Stimulated activated CD8-positive, alpha-beta memory T cell treated with anti-CD3 and anti-CD28 coated beads, Interleukin-4, amount 100 ng/mL, for 48 hours (primary cell): Measurements from ENCODE around the gene RRP12.
"Not testable (repeated sequence)": the region's sequence is repeated elsewhere in the genome, so short reads cannot be mapped to it uniquely, and the experiment has no call there.

Experiments used
- DNase-seq: peaks from one replicate; pipeline ENCODE4 v3.0.0-alpha.2; 2020

The RRP12 gene

DNA sequence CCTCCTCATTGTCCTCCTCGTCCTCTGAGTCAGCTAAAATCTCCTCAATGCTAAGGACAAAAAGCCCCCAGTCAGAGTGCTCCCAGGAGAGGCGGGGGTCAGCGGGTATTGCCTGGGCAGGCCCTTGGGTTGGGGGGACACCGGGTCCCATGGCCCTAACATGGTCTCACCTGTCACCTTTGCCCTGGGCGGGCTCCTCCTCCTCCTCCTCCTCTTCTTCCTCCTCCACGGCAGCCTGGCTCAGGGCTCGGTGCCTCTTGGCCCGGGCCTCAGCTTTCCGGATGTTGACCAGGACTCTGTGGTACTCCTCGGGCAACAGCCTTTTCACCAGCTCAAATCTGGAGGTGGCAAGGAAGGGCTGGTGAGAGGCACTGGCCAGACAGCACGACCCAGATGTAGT is 34.6 kb downstream of the RRP12 start:
- DNase-seq: no peak

DNA sequence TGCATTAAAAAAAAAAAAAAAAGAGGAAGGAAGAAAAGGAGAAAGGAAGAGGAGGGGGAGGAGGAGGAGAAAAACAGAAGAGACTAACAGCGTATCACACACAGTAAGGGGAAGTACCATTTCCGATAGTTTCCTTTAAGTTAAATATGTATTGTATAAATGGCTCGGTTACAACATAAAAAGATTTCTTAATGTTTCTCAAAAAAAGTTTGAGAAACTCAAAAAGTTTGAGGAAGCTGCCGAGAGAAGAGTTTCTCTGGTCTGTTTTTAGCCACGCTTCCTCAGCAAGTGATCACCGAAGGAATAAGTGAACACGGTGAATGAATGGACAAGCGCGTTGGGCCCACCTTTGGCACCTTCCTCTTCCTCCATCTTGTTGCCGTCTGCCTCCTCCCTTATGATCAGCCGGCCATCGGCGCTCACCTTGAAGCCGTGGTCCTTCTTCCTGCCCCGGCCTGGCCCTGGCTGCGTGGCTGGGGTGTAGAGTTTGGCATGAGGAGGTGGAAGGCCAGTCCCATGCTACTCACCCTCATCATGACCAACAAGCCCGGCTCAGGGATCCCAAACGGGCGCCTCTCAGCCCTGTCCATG is 35.3 kb downstream of the RRP12 start:
- no peak for DNase-seq

DNA sequence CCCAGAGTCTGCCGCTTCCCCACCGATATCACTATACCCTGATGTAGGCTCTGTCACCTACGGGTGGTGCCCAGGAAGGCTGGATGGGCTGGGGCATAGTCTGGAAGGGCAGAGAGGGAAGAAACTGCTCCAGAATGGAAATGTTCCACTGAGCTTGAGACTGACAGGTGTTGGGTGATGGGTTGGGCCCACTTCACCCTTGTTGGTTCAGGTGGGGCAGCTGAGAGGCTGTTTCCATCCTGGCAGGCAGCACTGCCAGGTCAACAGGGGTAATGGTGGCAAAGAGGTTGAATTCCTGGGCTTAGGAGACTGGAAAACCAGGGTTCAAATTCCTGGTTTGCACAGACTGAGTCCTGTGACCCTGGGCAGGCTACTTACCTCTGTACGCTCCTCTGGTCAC is 38.1 kb downstream of the RRP12 start:
- no peak for DNase-seq

DNA sequence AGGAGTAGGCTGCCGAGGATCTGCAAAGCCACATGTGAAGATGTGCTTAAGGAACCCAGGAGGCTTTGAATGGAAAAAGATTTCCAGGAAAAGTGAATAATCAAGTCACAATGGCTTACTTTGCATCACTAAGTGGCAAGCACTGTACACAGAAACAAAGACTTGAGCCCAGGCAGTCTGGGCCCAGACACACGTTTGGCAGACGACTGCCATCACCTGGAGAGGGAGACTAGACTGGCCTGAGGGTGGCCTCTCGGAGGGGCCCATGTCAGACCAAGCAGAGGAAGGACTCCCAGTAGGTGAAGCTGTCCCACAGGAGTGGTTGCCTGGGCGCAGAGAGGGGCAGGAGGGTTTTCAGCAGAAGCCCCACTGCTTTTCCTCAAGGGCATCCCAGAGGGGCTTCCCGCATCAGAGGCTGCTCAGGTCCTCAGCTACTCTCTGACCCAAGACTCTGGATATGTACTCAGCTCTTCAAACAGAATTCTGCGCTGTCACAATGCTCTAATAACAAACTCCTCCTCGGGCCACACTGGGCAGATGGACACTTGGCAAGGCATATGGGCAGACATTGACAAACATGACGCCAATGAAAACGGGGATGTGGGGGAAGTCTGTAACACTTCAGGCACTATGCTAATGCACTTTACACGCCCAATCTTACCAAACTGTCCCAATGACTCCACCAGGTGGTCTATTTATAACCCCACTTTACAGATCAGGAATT is 38.7 kb downstream of the RRP12 start:
- DNase-seq: no peak

DNA sequence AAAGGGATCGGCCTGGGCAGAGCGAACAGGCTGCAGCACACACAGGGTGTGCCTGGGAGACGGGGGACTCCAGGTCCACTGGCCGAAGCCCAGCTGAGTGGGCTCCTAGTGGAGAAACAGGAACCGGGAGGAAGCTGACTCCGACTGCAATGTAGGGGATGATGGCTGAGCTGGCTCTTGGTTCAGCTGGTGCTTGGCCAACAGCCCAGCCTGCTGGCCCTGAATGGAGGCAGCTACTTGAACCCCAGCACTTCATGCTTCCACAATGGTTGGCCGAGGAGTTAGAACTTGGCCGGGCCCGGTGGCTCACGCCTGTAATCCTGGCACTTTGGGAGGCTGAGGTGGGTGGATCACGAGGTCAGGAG is 39.6 kb downstream of the RRP12 start:
- no peak for DNase-seq

DNA sequence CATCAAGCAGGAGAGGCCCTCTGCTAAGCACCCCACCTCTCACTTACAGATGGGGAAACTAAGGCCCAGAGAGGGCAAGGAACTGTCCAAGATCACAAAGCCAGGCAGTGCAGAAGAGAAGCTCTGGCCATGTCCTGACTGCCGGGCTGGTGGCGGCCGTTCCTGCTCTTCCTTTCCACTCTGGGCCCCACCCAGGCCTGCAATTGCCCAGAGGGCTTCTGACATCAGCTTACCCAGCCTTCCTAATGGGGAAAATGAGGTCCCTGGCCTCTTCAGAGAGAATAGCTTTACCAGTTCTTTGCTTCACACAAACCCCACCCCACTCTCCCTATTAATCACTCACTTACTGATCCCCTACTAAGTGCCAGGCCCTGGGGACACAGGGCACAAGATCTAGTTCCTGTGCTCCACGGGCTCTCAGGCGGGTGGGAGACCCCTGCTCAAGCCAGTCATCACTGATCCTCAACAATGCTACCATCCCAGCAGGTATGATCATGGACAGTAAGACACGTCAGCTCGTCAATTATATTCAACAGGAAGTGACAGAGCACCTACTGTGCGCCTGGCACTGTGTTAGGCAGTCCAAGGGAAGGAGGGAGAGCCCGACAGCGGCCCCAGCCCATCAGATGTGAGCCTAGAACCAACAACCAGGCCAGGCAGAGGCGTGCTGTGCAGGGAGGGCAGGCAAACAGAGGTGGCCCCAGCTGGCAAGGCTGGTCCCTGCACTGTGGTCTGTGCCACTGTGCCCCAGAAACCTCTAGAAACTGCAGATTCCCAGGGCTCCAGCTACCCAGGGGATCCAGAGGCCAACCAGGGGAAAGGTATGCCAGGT is 40.2 kb downstream of the RRP12 start:
- no peak for DNase-seq

DNA sequence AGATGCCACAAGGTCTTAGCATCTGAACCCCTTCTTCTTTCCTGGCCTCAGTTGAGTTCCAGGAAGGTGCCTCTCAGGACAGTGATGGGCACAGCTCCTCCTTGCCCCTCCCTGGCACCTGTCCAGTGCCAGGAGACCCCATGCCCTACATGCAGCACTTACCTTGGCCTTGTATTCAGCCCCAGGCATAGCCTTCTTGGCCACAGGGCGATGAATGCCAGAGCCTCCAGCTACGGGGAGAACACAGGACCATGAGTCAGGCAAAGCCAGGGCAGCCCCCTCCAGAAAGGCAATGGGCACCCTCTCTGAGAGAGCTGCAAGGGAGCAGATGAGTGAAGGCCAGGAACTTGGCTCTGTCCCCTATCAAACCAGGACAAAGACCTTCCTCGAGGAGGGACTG is 42.4 kb downstream of the RRP12 start:
- no peak for DNase-seq

DNA sequence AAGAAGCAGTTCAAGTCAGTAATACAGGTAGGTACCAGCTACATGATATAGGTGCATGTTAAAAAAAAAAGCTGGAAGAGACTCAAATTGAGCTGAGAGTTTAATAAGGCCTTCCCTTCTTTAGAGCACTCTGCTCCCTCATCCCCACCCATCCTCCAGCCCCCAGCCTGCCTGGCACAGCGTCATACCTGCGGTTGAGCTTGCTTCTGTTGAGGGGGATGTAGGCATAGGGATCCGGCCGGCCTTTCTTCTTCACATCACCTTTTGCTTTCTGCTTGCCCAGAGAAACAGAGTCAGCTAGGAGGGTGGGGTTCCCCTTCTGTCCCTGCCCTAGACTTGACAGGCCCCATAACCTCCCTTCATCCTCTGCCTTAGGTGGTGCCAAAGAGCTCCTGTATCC is 42.8 kb downstream of the RRP12 start:
- DNase-seq: no peak

DNA sequence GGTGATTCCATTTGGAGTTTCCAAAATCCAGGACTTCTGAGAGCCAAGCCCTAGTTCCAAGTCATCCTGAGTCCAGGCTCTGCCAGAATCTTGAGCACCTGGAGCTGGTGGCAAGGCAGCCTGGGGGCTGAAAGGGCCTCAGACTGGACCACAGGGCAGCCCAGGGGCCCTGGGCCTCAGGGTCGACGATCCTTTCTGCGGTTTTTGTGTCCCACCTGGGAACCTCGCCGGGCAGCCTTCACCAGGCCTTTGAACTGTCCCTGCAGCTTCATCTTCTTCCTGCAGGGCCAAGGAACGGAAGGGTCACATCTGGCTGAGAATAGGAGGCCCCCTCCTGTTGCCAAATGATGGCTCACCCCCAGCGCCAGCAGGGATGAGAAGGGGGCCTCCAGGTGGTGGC is 44.2 kb downstream of the RRP12 start:
- DNase-seq: no peak

DNA sequence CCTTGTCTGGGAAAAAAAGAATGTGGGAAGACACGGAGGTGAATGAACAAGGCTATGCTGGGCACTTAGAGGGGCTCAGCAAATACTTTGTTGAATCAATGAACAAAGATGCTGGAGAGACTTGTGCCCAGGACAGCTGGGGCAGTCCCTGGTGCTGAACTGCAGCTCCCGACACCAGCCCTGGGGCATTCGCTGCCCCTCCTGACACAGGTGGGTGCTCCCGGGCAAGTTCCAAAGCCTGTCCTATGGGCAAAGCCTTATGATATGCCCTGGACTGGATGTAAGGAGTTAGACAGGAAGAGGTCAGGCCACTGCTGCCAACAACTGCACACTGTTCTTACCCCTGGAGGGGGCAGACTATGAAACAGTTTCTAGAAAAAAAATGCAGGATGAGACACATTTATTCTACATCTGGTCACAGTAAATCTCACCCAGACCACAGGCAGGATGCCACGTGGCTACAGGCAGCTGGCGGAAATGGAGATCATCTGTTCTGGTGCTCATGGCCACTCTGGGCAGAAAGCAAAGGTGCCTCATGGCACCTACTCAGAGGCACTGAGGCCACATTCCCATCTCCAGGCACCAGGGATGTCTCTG is 44.7 kb downstream of the RRP12 start:
- peak; percentile 29 for DNase-seq

DNA sequence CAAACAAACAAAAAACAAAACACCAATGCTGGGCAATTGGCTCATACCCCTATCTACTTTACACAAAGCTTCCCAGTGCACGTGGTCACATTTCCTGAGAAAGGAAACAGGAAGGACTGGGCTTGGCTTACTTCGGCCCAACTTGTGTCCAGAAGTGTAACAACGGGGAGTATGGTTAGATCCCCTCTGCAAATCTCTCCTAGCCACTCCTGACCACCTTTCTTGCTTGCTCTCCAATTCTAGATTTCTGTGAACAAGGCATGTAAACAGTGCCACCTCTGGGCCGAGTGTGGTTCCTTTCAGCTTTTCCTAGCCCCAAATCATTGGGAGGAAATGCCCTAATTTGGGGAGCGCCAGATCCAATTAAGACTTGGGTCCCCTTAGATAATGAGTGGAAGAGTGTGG is 45.6 kb downstream of the RRP12 start:
- no peak for DNase-seq

DNA sequence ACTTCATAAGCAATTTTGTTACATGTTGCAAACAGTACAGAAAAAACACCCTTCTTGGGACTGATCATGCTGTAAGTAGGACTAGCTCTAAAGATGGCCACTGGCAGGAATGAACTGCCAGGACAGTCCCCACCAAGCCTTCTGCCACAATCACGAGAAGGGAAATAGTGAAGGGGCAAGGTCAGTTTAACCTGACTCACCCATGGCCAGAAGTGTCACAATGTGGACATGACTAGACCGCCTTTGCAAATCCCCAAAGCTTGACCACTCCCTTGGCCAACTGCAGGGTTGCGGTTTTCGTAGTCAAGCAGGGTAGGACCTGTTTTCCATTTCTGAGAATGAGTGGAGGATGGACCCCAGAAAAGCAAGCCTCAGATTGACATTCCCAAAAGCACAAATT is 47.2 kb downstream of the RRP12 start:
- no peak for DNase-seq

DNA sequence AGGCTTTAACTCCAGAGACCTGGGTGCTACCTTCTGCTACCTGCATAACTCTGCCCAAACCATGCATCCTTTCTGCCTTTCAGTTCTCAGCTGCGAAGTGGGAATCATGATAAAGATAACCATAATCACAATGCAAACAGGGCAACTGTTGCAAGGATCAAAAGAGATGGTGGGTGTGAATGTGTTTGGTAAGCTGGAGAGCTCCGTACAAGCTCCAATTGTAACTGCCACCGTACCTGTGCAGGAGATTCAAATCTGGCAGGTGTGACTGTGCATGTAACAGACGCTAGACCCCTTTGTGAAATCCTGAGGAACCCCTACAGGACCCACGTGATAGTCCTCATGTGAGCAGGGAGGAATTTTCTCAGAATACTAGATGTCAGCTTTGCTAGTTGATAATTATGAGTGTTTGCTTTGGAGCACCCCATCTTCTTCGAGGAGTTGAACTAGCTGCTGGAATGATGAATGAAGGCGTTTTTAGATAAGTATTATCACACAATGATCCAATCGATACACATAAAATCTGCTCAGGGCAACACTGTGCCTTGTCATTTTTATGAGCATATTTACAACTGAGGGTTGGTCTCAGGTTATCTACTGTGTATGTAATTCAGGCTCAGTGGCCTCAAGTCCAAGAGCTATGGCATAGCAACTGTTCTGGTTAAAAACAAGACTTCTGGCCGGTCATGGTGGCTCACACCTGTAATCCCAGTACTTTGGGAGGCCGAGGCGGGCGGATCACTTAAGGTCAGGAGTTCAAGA is 51.2 kb downstream of the RRP12 start:
- DNase-seq: no peak

DNA sequence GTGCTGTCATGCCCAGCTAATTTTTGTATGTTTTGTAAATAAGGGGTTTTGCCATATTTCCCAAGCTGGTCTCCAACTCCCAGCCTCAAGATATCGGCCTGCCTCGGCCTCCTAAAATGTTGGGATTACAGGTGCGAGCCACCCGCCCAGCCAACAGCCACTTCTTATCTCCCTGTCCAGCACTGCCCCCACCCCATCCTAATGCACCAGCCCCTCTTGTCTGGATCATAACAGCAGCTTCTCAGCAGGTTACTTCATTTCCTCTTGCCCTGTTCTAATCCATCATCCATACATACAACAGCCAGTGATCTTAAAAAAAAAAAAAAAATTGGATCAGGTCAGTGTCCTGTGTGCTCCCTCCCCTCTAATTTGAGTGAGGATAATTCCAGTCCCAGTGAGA is 53.8 kb downstream of the RRP12 start:
- no peak for DNase-seq

DNA sequence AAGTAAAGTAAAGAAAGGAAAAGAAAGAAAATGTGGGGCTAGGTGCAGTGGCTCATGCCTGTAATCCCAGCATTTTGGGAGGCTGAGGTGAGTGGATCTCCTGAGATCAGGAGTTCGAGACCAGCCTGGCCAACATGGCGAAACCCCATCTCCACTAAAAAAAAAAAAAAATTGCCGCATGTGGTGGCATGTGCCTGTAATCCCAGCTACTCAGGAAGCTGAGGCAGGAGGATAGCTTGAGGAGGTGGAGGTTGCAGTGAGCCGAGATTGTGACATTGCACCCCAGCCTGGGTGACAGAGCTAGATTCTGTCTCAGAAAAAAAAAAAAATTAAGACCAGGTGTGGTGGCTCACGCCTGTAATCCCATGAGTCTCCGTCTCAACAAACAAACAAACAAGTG is 57.5 kb downstream of the RRP12 start:
- not testable (repeated sequence) for DNase-seq

DNA sequence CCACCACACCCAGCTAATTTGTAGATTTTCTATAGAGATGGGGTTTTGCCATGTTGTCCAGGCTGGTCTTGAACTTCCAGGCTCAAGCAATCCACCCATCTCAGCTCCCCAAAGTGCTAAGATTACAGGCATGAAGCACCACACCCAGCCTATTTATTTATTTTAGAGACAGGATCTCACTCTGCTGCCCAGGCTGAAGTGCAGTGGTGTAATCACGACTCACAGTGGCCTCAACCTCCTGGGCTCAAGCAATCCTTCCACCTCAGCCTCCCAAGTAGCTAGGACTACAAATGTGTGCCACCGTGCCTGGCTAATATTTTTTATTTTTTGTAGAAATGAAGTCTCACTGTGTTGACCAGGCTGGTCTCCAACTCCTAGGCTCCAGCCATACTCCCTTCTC is 59.7 kb downstream of the RRP12 start:
- no peak for DNase-seq

DNA sequence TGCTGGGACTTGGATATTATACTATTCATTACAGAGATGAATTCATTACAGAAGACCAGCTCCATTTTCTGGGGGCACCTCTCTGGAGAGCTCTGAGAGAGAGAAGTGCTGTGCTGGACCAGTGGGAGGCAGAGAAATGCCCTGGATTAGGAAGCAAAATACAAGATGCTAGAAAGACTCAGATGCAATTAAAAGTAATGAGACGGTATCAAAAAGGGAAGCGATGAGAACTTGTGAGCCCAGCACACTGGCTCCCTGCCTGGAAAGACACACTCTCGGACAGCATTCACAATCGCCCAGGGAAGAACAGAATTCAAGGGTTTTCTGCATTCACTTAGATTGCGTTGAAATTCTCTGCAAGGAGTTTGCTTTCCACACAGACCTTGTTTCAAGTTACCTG is 63.1 kb downstream of the RRP12 start:
- DNase-seq: no peak

DNA sequence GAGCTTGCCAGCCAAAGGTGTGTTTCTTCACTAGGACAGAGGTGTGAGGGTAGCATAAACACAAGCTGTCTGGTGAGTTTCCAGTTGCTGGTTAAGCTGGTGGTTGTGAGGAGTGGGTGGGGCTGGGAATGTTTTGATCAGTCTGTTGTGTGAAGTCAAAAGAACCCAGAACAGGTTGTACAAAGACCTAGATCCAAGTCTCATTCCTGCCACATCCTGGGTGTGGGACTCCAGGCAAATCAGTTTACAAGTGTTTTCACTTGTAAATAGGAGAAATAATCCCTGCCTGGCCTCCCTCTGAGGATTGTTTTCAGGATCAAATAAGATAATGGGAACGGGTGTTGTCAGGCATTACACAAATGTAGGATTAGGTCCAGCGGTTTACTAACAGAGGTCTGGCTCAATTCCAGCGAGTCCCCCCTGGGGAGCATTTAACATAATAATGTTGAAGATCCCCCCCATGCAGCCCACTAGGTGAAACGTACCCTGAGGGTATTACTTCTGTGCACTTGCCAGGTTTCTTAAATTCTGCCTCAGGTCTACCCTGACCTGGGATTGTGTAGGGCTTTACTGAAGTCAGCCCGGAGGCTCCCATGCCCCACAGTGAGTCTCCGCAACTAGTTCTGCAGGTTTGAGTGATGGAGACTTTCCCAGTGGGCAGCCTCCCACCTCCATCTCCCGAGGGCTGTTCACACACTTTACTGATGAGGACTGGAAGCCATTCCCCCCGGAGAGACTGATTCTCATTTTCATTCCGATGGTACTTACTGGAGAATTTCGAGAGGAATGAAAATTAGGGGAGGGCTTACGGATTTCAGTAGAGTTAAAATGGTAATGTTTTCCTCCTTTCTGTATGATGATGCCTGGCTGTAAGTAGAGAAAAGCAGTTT is 64.0 kb downstream of the RRP12 start:
- no peak for DNase-seq

DNA sequence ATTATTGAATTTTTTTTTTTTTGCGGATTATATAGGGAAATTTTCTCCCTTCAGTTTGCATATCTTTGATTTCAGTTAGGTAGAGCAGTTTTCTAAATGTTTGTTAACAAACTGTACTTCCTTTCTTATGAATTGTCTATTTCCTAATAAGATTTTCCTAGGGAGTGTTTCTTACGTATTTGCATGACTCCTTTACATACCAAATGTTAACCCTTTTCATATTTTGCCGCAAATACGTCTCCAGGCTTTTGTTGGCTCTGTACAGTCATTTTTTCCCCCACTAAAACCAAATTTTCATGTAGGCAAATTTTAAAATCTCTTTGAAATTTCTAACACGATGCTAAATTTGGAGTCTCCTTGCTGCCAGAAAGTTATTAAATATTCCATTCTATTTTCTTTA is 64.7 kb downstream of the RRP12 start:
- no peak for DNase-seq

DNA sequence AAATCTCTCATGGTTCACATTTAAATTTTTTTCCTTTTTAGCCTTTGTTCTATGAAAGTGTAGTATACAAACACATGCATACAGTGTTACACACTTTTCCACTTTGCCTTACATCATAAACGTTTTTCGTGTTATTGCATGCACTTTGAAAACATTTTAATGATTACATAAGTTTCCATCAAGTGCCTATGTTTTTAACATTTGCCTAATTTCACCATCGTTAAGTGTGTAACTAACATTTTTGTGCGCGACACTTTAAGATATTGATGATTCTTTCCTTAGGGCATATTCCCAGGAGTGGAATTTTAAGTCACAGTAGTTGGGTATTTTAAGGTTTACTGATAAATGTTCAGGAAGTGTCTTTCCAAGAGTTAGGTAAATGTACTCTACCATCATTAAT is 65.1 kb downstream of the RRP12 start:
- no peak for DNase-seq

DNA sequence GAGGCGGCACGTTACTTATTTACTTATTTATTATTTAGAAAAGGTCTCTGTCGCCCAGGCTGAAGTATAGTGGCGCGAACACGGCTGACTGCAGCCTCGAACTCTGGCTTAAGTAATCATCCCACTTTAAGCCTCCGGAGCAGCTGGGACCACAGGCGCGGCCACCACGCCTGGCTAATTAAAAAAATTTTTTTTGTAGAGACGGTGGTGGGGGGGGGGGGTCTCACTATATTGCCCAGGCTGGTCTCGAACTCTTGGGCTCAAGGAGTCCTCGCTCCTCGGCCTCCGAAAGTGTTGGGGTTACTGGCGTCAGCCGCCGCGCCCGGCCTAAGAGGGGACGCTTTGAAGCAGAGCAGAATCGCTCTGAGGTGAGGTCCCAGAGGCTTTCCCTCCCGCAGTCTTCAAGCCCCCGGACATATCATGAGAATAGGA is 65.9 kb downstream of the RRP12 start:
- DNase-seq: peak; percentile 36
